ENCODE measurements around the gene KCNQ2. TPM values are rescaled to one million over a fixed set of nuclear protein-coding genes. Genes with fewer than 3 reads are reported as not detected.

Gene KCNQ2
- total and polyA plus RNA-seq, 10 of the 15 experiments (the other 5 are each of a cell fraction or from before 2014, with no cell fraction given), result 0.06 to 0.49 (median 0.26) TPM; not detected in 7

DNA sequence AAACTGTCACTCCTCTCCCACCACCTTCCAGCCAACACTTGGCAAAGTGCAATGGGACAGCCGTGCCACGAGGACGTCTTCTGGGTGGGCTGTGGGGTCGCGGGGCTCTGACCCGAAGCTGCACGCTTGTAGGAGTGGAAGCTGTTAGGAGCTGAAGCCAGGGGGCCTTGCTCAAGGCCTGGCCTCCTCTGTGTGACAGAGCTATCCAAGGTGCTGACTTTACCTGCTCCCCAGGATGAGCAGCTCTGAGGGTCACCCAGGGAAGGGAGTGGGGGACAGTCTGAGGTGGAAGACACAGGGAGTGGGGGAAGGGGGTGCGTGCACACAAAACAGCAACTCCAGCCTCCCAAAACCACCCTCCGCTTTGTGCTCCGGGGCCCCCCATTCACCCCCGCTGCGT, 93.8 kb downstream of the KCNQ2 start:
- RAD21 ChIA-PET (ENCODE audit: unreplicated experiment), result no interaction called here
- H3K4me2 ChIP-seq (ENCODE audit: control insufficient read depth, insufficient read depth), result no peak overlapping the region
- no peak for DNase-seq (ENCODE audit: low read depth, low spot score)
- SMC1A ChIA-PET (ENCODE audit: uncharacterized antibody, unreplicated experiment), result no interaction called here
- POLR2A ChIA-PET, result no interaction called here
- no peaks in the 10 kb centered on the region; a peak in 1 of 4 replicates for H3K27me3 ChIP-seq (replicated peaks in 1 of 2; ENCODE audit: control insufficient read depth in 2 of 2, insufficient read depth in 2 of 2, low read length in 1 of 2)
- H3K9me3 ChIP-seq (replicated peaks; ENCODE audit: control insufficient read depth, insufficient read depth, low read length), result no peaks in the 10 kb centered on the region; the same call in 2 of the 3 replicates
- no peak for TF ChIP-seq SMAD1 (IDR thresholded peaks at IDR 0.05; ENCODE audit: low read depth, partially characterized antibody)
- TF ChIP-seq NR2F1 (conservative IDR thresholded peaks at IDR 0.05), result no peak
- peak; percentile 68; the same call in 1 of the 2 replicates for TF ChIP-seq REST (IDR thresholded peaks at IDR 0.05; ENCODE audit: low read depth, low read length)
- TF ChIP-seq FOXM1 (IDR thresholded peaks at IDR 0.05; ENCODE audit: low read depth, low read length), result no peak
- TF ChIP-seq RELB (IDR thresholded peaks at IDR 0.05; ENCODE audit: low read depth), result no peak
- TF ChIP-seq PML (IDR thresholded peaks at IDR 0.05; ENCODE audit: low read length), result no peak
- TF ChIP-seq EED (IDR thresholded peaks at IDR 0.05; ENCODE audit: low read depth), result no peak
- TF ChIP-seq, protein P1, sequence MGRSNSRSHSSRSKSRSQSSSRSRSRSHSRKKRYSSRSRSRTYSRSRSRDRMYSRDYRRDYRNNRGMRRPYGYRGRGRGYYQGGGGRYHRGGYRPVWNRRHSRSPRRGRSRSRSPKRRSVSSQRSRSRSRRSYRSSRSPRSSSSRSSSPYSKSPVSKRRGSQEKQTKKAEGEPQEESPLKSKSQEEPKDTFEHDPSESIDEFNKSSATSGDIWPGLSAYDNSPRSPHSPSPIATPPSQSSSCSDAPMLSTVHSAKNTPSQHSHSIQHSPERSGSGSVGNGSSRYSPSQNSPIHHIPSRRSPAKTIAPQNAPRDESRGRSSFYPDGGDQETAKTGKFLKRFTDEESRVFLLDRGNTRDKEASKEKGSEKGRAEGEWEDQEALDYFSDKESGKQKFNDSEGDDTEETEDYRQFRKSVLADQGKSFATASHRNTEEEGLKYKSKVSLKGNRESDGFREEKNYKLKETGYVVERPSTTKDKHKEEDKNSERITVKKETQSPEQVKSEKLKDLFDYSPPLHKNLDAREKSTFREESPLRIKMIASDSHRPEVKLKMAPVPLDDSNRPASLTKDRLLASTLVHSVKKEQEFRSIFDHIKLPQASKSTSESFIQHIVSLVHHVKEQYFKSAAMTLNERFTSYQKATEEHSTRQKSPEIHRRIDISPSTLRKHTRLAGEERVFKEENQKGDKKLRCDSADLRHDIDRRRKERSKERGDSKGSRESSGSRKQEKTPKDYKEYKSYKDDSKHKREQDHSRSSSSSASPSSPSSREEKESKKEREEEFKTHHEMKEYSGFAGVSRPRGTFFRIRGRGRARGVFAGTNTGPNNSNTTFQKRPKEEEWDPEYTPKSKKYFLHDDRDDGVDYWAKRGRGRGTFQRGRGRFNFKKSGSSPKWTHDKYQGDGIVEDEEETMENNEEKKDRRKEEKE (IDR thresholded peaks at IDR 0.05), result no peak
- in situ Hi-C loops (cut with MboI) (no loop called here), intact Hi-C loops (cut with micrococcal nuclease; ENCODE audit: unreplicated experiment) (no loop called here)
- H4K20me1 ChIP-seq (ENCODE audit: control insufficient read depth, insufficient read depth), result no peaks in the 10 kb centered on the region
- no peak for ATAC-seq
- FAIRE-seq, result no peak
- no peaks in the 10 kb centered on the region for H3K4me1 ChIP-seq (ENCODE audit: control insufficient read depth, insufficient read depth, low read length)
- H3K9ac ChIP-seq (ENCODE audit: control insufficient read depth, insufficient read depth, low read length), result no peak overlapping the region
- no TSS peak for BruUV-seq (replicated peaks)
- H3K36me3 ChIP-seq (ENCODE audit: control insufficient read depth in 2 of 2, insufficient read depth in 2 of 2, low read length in 1 of 2), result no peaks in the 10 kb centered on the region
- CTCF ChIA-PET, result interaction anchor here (3.3 kb wide), 1 partner anchor 155 kb away, joined by 15 read pairs; no protein-coding TSS in a partner anchor
- H2AFZ ChIP-seq (ENCODE audit: control insufficient read depth, low read depth, low read length), result no peak overlapping the region
- 48% methylated on average over 12 of the region's 12 CpGs for WGBS (ENCODE audit: insufficient coverage, insufficient replicate concordance, low lambda C conversion rate, missing lambda C conversion rate)
- no peaks in the 10 kb centered on the region for H3K79me2 ChIP-seq (ENCODE audit: control insufficient read depth, insufficient read depth, low read length)
- no peak overlapping the region for H3K27ac ChIP-seq (ENCODE audit: control insufficient read depth, insufficient read depth)
- no peak overlapping the region for H3K4me3 ChIP-seq
